ENCODE data around the gene PHF1. TPM values are rescaled to one million over a fixed set of nuclear protein-coding genes. Genes with fewer than 3 reads are reported as not detected.

Gene PHF1
- polyA plus RNA-seq, 1 donor (not counting 4 experiments of a cell fraction or from before 2014, with no cell fraction given): 15.8 TPM

- no peak for FAIRE-seq
- Histone ChIP-seq H3K27me3 (ENCODE audit: control insufficient read depth, extremely low read depth, insufficient read depth, low read length) (no peaks in the 10 kb centered on the region), H3K4me3 (ENCODE audit: control insufficient read depth in 2 of 3, extremely low read depth in 1 of 3, insufficient read depth in 2 of 3, low read depth in 1 of 3, low read length in 3 of 3) (no peak overlapping the region), H3K4me2 (ENCODE audit: control insufficient read depth, extremely low read depth, insufficient read depth, low read depth, low read length) (no peak overlapping the region), H3K27ac (ENCODE audit: control insufficient read depth, insufficient read depth, low read length) (no peak overlapping the region), H3K36me3 (ENCODE audit: control insufficient read depth in 2 of 2, extremely low read depth in 1 of 2, insufficient read depth in 2 of 2, low read length in 2 of 2) (peaks cover 3 to 10% of the 10 kb centered on the region in 2 experiments), H3K9ac (ENCODE audit: control insufficient read depth, extremely low read depth, insufficient read depth, low read length) (no peak overlapping the region), H3K79me2 (ENCODE audit: control insufficient read depth, insufficient read depth, low read length) (peaks cover 16% of the 10 kb centered on the region), H3K9me3 (ENCODE audit: control insufficient read depth, low read depth, low read length) (no peaks in the 10 kb centered on the region), H3K9me1 (ENCODE audit: control insufficient read depth, extremely low read depth, insufficient read depth, low read length) (peaks cover 2% of the 10 kb centered on the region), H3K4me1 (ENCODE audit: control insufficient read depth, extremely low read depth, insufficient read depth, low read length) (peaks cover 5% of the 10 kb centered on the region), H2AFZ (ENCODE audit: control insufficient read depth, low read length) (no peak overlapping the region), H4K20me1 (ENCODE audit: control insufficient read depth, extremely low read depth, insufficient read depth, low read length) (no peaks in the 10 kb centered on the region)
- dilution Hi-C loops (cut with MboI; ENCODE audit: extremely low pct_ligation_motif_present, low sequenced_read_pairs): no loop called here
- no peak for TF ChIP-seq EZH2 (IDR thresholded peaks at IDR 0.05; ENCODE audit: low read length)
- TF ChIP-seq, protein P1, sequence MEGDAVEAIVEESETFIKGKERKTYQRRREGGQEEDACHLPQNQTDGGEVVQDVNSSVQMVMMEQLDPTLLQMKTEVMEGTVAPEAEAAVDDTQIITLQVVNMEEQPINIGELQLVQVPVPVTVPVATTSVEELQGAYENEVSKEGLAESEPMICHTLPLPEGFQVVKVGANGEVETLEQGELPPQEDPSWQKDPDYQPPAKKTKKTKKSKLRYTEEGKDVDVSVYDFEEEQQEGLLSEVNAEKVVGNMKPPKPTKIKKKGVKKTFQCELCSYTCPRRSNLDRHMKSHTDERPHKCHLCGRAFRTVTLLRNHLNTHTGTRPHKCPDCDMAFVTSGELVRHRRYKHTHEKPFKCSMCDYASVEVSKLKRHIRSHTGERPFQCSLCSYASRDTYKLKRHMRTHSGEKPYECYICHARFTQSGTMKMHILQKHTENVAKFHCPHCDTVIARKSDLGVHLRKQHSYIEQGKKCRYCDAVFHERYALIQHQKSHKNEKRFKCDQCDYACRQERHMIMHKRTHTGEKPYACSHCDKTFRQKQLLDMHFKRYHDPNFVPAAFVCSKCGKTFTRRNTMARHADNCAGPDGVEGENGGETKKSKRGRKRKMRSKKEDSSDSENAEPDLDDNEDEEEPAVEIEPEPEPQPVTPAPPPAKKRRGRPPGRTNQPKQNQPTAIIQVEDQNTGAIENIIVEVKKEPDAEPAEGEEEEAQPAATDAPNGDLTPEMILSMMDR (optimal IDR thresholded peaks at IDR 0.05 in 1 of 3, IDR thresholded peaks at IDR 0.05 in 1 of 3, conservative IDR thresholded peaks at IDR 0.05 in 1 of 3; ENCODE audit: extremely low read depth in 1 of 3, insufficient read depth in 2 of 3, low read length in 3 of 3): no peak
- DNase-seq (ENCODE audit: low read depth, low spot score): no peak
These were observed 48.4 kb downstream of the PHF1 start for GRCh38 chr6:33459226-33459625.

Small RNA genes within 50 kb of the gene (small RNA-seq; reads per million reads assigned to genes)
- gene RPL35AP4 (ENCODE audit: insufficient read length in 3 of 3, low read depth in 3 of 3, low replicate concordance in 1 of 3) (0 reads per million in 3 experiments), gene ZBTB9 (ENCODE audit: insufficient read length in 3 of 3, low read depth in 3 of 3, low replicate concordance in 1 of 3) (0 reads per million in 3 experiments)

Other genes starting within 250 kb of the PHF1 start
- gene COL11A2, start 218.5 kb upstream of the PHF1 start, polyA plus RNA-seq: 0.06 to 0.18 TPM (median 0.08 TPM) in 3 replicates
- gene RXRB, start 210.3 kb upstream of the PHF1 start, polyA plus RNA-seq: 23.2 to 32.4 TPM (median 25.7 TPM) in 3 replicates
- 47.6 to 68.6 TPM (median 54.0 TPM) in 3 replicates for gene SLC39A7, start 210.1 kb upstream of the PHF1 start, polyA plus RNA-seq
- 18.6 to 22.1 TPM (median 20.7 TPM) in 3 replicates for gene HSD17B8, start 206.4 kb upstream of the PHF1 start, polyA plus RNA-seq
- 20.3 to 28.3 TPM (median 23.0 TPM) in 3 replicates for gene RING1, start 202.5 kb upstream of the PHF1 start, polyA plus RNA-seq
- 36.2 to 48.7 TPM (median 40.6 TPM) in 3 replicates for gene VPS52, start 139.1 kb upstream of the PHF1 start, polyA plus RNA-seq
- gene RPS18, start 138.9 kb upstream of the PHF1 start, polyA plus RNA-seq: 5,669 to 7,560 TPM (median 6,374 TPM) in 3 replicates
- gene B3GALT4, start 133.9 kb upstream of the PHF1 start, polyA plus RNA-seq: 0.31 to 0.61 TPM (median 0.49 TPM) in 3 replicates
- gene WDR46, start 121.8 kb upstream of the PHF1 start, polyA plus RNA-seq: 43.0 to 49.3 TPM (median 45.0 TPM) in 3 replicates
- gene PFDN6, start 121.4 kb upstream of the PHF1 start, polyA plus RNA-seq: 68.3 to 106 TPM (median 68.5 TPM) in 3 replicates
- 33.6 to 57.3 TPM (median 35.8 TPM) in 3 replicates for gene RGL2, start 112.1 kb upstream of the PHF1 start, polyA plus RNA-seq
- 22.2 to 82.4 TPM (median 25.0 TPM) in 3 replicates for gene TAPBP, start 96.9 kb upstream of the PHF1 start, polyA plus RNA-seq
- gene ZBTB22, start 93.3 kb upstream of the PHF1 start, polyA plus RNA-seq: 6.0 to 11.4 TPM (median 6.5 TPM) in 3 replicates
- 16.3 to 42.8 TPM (median 23.1 TPM) in 3 replicates for gene DAXX, start 88.1 kb upstream of the PHF1 start, polyA plus RNA-seq
- gene KIFC1, start 19.2 kb upstream of the PHF1 start, polyA plus RNA-seq: 5.7 to 20.0 TPM (median 17.3 TPM) in 3 replicates
- 119 to 246 TPM (median 178 TPM) in 3 replicates for gene CUTA, start 7.1 kb downstream of the PHF1 start, polyA plus RNA-seq
- 2.1 to 2.9 TPM (median 2.8 TPM) in 3 replicates for gene SYNGAP1, start 9.1 kb downstream of the PHF1 start, polyA plus RNA-seq
- 6.8 to 9.9 TPM (median 7.8 TPM) in 3 replicates for gene ZBTB9, start 43.6 kb downstream of the PHF1 start, polyA plus RNA-seq
- 61.1 to 93.0 TPM (median 71.1 TPM) in 3 replicates for gene BAK1, start 169.3 kb downstream of the PHF1 start, polyA plus RNA-seq
- gene ITPR3, start 210.3 kb downstream of the PHF1 start, polyA plus RNA-seq: 43.3 to 78.0 TPM (median 45.0 TPM) in 3 replicates

Data from keratinocyte (primary cell).